K562 (cell line): Measurements from ENCODE around the gene LTN1. TPM values are rescaled to one million over a fixed set of nuclear protein-coding genes. Genes with fewer than 3 reads are reported as not detected.

Experiments used
- ATAC-seq: fragments of 200-7000 bp; cut with Tn5 transposase; 3 replicates; pipeline ENCODE4 v1.9.1; 2020; ENCODE audit warnings: moderate library complexity
- BruUV-seq: library from RNA; stranded (reverse); fragments of 400-500 nt; replicated peaks from 2 replicates; lab custom pipeline; 2021; lab: Mats Ljungman, UMichigan
- CTCF ChIA-PET: fragments of 300-600 bp; formaldehyde crosslinking; extraction: SDS; loops from one replicate; lab custom pipeline; 2021; ENCODE audit warnings: low intra/inter-chr PET ratio; lab: Yijun Ruan, JAX
- POLR2A ChIA-PET: fragments of 300-600, 350-650 bp; sonication (Branson Sonifier 250); formaldehyde crosslinking; extraction: SDS; loops from one replicate; lab custom pipeline; 2021; ENCODE audit warnings: antibody characterized with exemption, inconsistent platforms; lab: Yijun Ruan, JAX
- DNase-seq, 4 experiments: peaks; one replicate each; pipeline versions ENCODE4 v3.0.0 to v3.0.0-alpha.2; 2011 to 2018; ENCODE audit warnings: low spot score in 3 of 4, mixed read lengths in 3 of 4; ENCODE audit errors: extremely low read depth in 1 of 4
- FAIRE-seq: peaks from 2 replicates; lab custom pipeline; 2011; peaks lifted over from hg19 to GRCh38; lab: Jason Lieb, UNC
- H2AFZ ChIP-seq: 2 replicates; pipeline ENCODE4 v1.6.0; 2011; ENCODE audit warnings: low read depth, low read length, control low read depth, inconsistent platforms
- H3K27ac ChIP-seq: fragments of 200-600 bp; 3 replicates; pipeline ENCODE4 v1.8.0; 2011; ENCODE audit warnings: low read depth, mild to moderate bottlenecking, control low read depth, inconsistent platforms, low read length, moderate library complexity, mixed read lengths; ENCODE audit errors: extremely low read depth
- H3K27me3 ChIP-seq, 2 experiments: fragments of 300-600 bp in 1 of 2; 2 replicates in 1 of 2; 3 replicates in 1 of 2; pipeline versions ENCODE4 v1.6.0 to v1.8.0; 2011; ENCODE audit warnings: inconsistent platforms in 2 of 2, low read length in 2 of 2, mild to moderate bottlenecking in 1 of 2, mixed read lengths in 1 of 2, moderate library complexity in 1 of 2; ENCODE audit not compliant: control insufficient read depth in 2 of 2, insufficient read depth in 2 of 2
- H3K36me3 ChIP-seq: fragments of 300-600 bp; 3 replicates; pipeline ENCODE4 v1.8.0; 2011; ENCODE audit warnings: mild to moderate bottlenecking, low read length, inconsistent platforms; ENCODE audit not compliant: control insufficient read depth, insufficient read depth
- H3K4me1 ChIP-seq, 2 experiments: fragments of 200-600 bp in 1 of 2; replicated peaks in 1 of 2; 2 replicates in 1 of 2; 3 replicates in 1 of 2; pipeline versions ENCODE4 v1.5.1 to v1.8.0; 2011; ENCODE audit warnings: inconsistent platforms in 2 of 2, low read length in 2 of 2, mild to moderate bottlenecking in 1 of 2, mixed read lengths in 1 of 2, moderate library complexity in 1 of 2; ENCODE audit not compliant: control insufficient read depth in 2 of 2, insufficient read depth in 2 of 2
- H3K4me2 ChIP-seq: 2 replicates; pipeline ENCODE4 v1.6.1; 2011; ENCODE audit warnings: low read length, control low read depth, inconsistent platforms, mixed read lengths; ENCODE audit not compliant: insufficient read depth
- H3K4me3 ChIP-seq: fragments of 200-600 bp; sonication (generic), shearing (Covaris generic); 2 replicates; pipeline ENCODE4 v1.5.1; 2016; ENCODE audit warnings: control low read depth, inconsistent platforms
- H3K79me2 ChIP-seq: fragments of 200-600 bp; 3 replicates; pipeline ENCODE4 v1.8.0; 2011; ENCODE audit warnings: low read length, inconsistent platforms; ENCODE audit not compliant: control insufficient read depth, insufficient read depth
- H3K9ac ChIP-seq, 2 experiments: 2 replicates each; pipeline versions ENCODE4 v1.6.0 to v1.6.1; 2011; ENCODE audit warnings: low read depth in 2 of 2, low read length in 2 of 2, control low read depth in 1 of 2, inconsistent platforms in 1 of 2, mild to moderate bottlenecking in 1 of 2, mixed read lengths in 1 of 2; ENCODE audit not compliant: insufficient read depth in 1 of 2
- H3K9me1 ChIP-seq: one replicate; pipeline ENCODE4 v1.6.0; 2011; ENCODE audit warnings: inconsistent platforms, mild to moderate bottlenecking, low read length, moderate library complexity; ENCODE audit not compliant: control insufficient read depth, insufficient read depth
- H3K9me3 ChIP-seq: replicated peaks from 2 replicates; pipeline ENCODE4 v1.5.1; 2011; ENCODE audit warnings: low read depth, low read length, inconsistent platforms; ENCODE audit not compliant: control insufficient read depth, insufficient read depth
- H4K20me1 ChIP-seq: replicated peaks from 2 replicates; pipeline ENCODE4 v1.6.1; 2011; ENCODE audit warnings: low read length, inconsistent platforms, mixed read lengths; ENCODE audit not compliant: control insufficient read depth, insufficient read depth
- ARID2 ChIP-seq: fragments of 450-650 bp; IDR thresholded peaks from 2 replicates; pipeline ENCODE4 v1.6.1; 2017; ENCODE audit warnings: antibody characterized with exemption, mild to moderate bottlenecking
- BRF1 ChIP-seq: IDR thresholded peaks from 3 replicates; pipeline ENCODE4 v1.6.1; 2011; ENCODE audit warnings: borderline replicate concordance, mild to moderate bottlenecking; ENCODE audit not compliant: insufficient read length; ENCODE audit errors: extremely low read depth
- GABPA ChIP-seq: fragments of 200-800 bp; sonication (Bioruptor generic); conservative IDR thresholded peaks from 2 replicates; pipeline ENCODE4 v1.6.1; 2016; ENCODE audit warnings: low read depth, missing genetic modification characterization, missing compliant biosample characterization
- GTF2F1 ChIP-seq: IDR thresholded peaks from 2 replicates; pipeline ENCODE4 v1.6.1; 2011; ENCODE audit warnings: low read depth, low read length, improper control_type of control experiment
- KDM5B ChIP-seq: fragments of 200-600 bp; sonication (generic); IDR thresholded peaks from 2 replicates; pipeline ENCODE4 v1.6.1; 2012; ENCODE audit warnings: low read depth, mild to moderate bottlenecking, moderate library complexity, low read length, control low read depth, inconsistent platforms; ENCODE audit not compliant: insufficient replicate concordance
- MTA1 ChIP-seq: fragments of 450-650 bp; IDR thresholded peaks from 2 replicates; pipeline ENCODE4 v1.6.1; 2017; ENCODE audit warnings: borderline replicate concordance
- MTA2 ChIP-seq: fragments of 450-650 bp; IDR thresholded peaks from 2 replicates; pipeline ENCODE4 v1.6.1; 2016; ENCODE audit warnings: low read depth
- NCOA4 ChIP-seq: fragments of 450-650 bp; IDR thresholded peaks from 2 replicates; pipeline ENCODE4 v1.6.1; 2018; ENCODE audit warnings: mild to moderate bottlenecking; ENCODE audit not compliant: partially characterized antibody
- NEUROD1 ChIP-seq: fragments of 150-350 bp; IDR thresholded peaks from 2 replicates; pipeline ENCODE4 v1.6.1; 2014; ENCODE audit warnings: borderline replicate concordance, low read length, low read depth; ENCODE audit not compliant: partially characterized antibody
- NONO ChIP-seq, 2 experiments: fragments of 200-400 bp in 1 of 2; fragments of 450-650 bp in 1 of 2; formaldehyde crosslinking in 1 of 2; IDR thresholded peaks; 2 replicates each; pipeline ENCODE4 v1.6.1; 2017; ENCODE audit warnings: low read depth in 2 of 2, mild to moderate bottlenecking in 2 of 2, moderate library complexity in 2 of 2, low read length in 1 of 2
- PTTG1 ChIP-seq: fragments of 450-650 bp; IDR thresholded peaks from 2 replicates; pipeline ENCODE4 v1.6.1; 2016; ENCODE audit warnings: low read depth, mild to moderate bottlenecking, missing genetic modification characterization, missing compliant biosample characterization
- RHOXF2B ChIP-seq: fragments of 250-450 bp; sonication (Bioruptor Pico); conservative IDR thresholded peaks from 2 replicates; pipeline ENCODE4 v1.5.1; 2021
- SMARCA5 ChIP-seq: fragments of 450-650 bp; IDR thresholded peaks from 2 replicates; pipeline ENCODE4 v1.6.1; 2016
- TCF3 ChIP-seq: sonication (generic); formaldehyde crosslinking; IDR thresholded peaks from 2 replicates; pipeline ENCODE4 v1.4.0; 2020; ENCODE audit warnings: mild to moderate bottlenecking, missing genetic modification reagents
- ZNF79 ChIP-seq: fragments of 250-450 bp; sonication (Bioruptor Pico); IDR thresholded peaks from 2 replicates; pipeline ENCODE4 v1.4.0; 2020; ENCODE audit warnings: low read depth, mild to moderate bottlenecking, moderate library complexity
- WGBS: fragments of 100-300 bp; shearing (Covaris generic); methylation state at CpG from one replicate; pipeline ENCODE4 v1.1.6; 2016; ENCODE audit warnings: low coverage, mixed read lengths; ENCODE audit not compliant: insufficient coverage; ENCODE audit errors: missing lambda C conversion rate; 5-methylcytosine and 5-hydroxymethylcytosine counted together
- in situ Hi-C: fragments of 300-500 bp; cut with MboI; formaldehyde crosslinking; loops from 4 replicates; pipeline ENCODE4 v1.15.0; 2018; ENCODE audit warnings: inconsistent platforms, mixed read lengths
- intact Hi-C: fragments of 100-400 bp; cut with micrococcal nuclease; formaldehyde crosslinking; loops from 2 replicates; pipeline ENCODE4 v1.14.2; 2022
- polyA plus RNA-seq, 8 experiments: library from polyadenylated mRNA; depleted of rRNA in 4 of 8; stranded (reverse) in 5 of 8; unstranded in 3 of 8; fragments of >200 nt; fragmentation: Nextera tagmentation in 2 of 8; fragmentation: Illumina TruSeq in 1 of 8; extraction: Ambion mirVana in 2 of 8; extraction: Trizol in 1 of 8; gene quantifications; 2 replicates each; pipeline versions ENCODE4 v1.2.1 to v1.2.3, GENCODE V29; 2011 to 2014; ENCODE audit warnings: inconsistent platforms in 1 of 8, missing spikeins in 1 of 8
- total RNA-seq, 7 experiments: library from RNA; depleted of rRNA in 6 of 7; stranded (reverse); fragments of >200 nt in 6 of 7; fragmentation: Illumina TruSeq in 2 of 7; extraction: Trizol in 2 of 7; gene quantifications; 2 replicates each; pipeline versions ENCODE4 v1.2.1 to v1.2.3, GENCODE V29; 2011 to 2021; ENCODE audit warnings: low replicate concordance in 1 of 7
- TF ChIP-seq, protein P1 (sequence below): fragments of 450-650 bp; IDR thresholded peaks from 2 replicates; pipeline ENCODE4 v1.6.1; 2018; ENCODE audit warnings: mild to moderate bottlenecking, low read depth; ENCODE audit not compliant: partially characterized antibody
- TF ChIP-seq, protein P2 (sequence below): fragments of 250-450 bp; sonication (Bioruptor Pico); IDR thresholded peaks from 2 replicates; pipeline ENCODE4 v1.8.0; 2022; ENCODE audit warnings: moderate library complexity, mild to moderate bottlenecking, inconsistent platforms
- TF ChIP-seq, protein P3 (sequence below), 2 experiments: fragments of 450-650 bp; conservative IDR thresholded peaks; 2 replicates each; pipeline ENCODE4 v1.6.1; 2017; ENCODE audit warnings: mild to moderate bottlenecking in 2 of 2, moderate library complexity in 2 of 2

The LTN1 gene
- total and polyA plus RNA-seq, 9 of the 15 experiments (the other 6 are each of a cell fraction or from before 2014, with no cell fraction given), result 15.7 to 49.6 (median 28.7) TPM

DNA sequence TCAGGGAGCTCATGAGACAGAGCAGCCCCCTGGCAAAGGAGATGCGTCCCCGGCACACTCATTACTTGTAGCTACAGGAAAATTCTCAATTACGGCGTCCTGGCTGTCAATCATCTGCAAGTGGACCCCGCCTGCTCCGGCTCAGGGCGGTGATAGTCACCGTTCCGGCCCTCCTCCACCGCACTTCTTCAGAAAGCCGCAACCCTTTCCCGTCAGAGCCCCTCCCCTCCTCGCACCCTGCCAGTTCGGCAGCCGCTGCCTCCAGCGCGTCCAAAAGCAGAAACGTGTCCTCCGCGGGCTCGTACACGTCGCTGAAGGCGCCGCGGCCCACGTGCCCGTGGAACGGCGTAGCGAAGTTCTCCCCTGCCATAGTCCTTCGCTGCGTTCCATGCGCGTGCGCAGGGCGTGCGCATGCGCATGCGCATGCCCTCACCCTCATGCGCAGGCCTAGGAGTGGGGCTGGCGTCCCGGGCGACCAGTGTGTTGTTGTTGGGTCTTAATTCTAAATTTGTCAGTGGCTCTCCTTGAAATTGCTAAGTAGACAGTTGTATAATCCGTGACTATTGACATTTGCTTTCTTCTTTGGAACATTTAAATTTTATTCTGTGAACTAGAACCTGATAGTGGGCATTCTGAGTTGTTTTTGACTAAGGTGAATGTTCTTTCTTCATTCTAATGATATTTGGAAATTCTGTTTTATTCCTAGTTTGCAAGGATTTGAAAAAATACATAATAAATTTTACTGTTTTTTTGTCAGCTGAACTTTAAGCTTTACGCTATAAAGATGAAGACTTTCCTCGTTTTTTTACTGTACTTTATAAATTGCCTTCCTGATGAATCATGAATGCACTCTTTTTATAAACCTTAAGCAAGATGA is 107.5 kb downstream of the LTN1 start:
- CTCF ChIA-PET, result interaction anchor here (0.7 kb wide), 1 partner anchor 732 kb away, joined by 3 read pairs; no protein-coding TSS in a partner anchor
- TF ChIP-seq KDM5B (peak; percentile 95), GABPA (peak; percentile 29), SMARCA5 (no peak), BRF1 (no peak), NONO (IDR thresholded peaks at IDR 0.05; ENCODE audit: low read depth in 2 of 2, low read length in 1 of 2) (peak in 1 of 2 experiments; percentile 38; a peak in 1 of 4 replicates), TCF3 (CRISPR knock-in tag) (no peak), GTF2F1 (peak; percentile 28; the same call in 1 of the 2 replicates), NCOA4 (no peak), MTA2 (no peak), ZNF79 (CRISPR knock-in tag) (no peak; the same call in 1 of the 2 replicates), PTTG1 (tag) (no peak), MTA1 (no peak), NEUROD1 (peak; percentile 62), ARID2 (no peak), RHOXF2B (peak; percentile 44; the same call in 1 of the 2 replicates)
- TF ChIP-seq, protein P1, sequence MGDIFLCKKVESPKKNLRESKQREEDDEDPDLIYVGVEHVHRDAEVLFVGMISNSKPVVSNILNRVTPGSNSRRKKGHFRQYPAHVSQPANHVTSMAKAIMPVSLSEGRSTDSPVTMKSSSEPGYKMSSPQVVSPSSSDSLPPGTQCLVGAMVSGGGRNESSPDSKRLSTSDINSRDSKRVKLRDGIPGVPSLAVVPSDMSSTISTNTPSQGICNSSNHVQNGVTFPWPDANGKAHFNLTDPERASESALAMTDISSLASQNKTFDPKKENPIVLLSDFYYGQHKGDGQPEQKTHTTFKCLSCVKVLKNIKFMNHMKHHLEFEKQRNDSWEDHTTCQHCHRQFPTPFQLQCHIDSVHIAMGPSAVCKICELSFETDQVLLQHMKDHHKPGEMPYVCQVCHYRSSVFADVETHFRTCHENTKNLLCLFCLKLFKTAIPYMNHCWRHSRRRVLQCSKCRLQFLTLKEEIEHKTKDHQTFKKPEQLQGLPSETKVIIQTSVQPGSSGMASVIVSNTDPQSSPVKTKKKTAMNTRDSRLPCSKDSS, result no peak
- TF ChIP-seq, protein P2, sequence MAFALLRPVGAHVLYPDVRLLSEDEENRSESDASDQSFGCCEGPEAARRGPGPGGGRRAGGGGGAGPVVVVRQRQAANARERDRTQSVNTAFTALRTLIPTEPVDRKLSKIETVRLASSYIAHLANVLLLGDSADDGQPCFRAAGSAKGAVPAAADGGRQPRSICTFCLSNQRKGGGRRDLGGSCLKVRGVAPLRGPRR, result no peak
- TF ChIP-seq, protein P3, sequence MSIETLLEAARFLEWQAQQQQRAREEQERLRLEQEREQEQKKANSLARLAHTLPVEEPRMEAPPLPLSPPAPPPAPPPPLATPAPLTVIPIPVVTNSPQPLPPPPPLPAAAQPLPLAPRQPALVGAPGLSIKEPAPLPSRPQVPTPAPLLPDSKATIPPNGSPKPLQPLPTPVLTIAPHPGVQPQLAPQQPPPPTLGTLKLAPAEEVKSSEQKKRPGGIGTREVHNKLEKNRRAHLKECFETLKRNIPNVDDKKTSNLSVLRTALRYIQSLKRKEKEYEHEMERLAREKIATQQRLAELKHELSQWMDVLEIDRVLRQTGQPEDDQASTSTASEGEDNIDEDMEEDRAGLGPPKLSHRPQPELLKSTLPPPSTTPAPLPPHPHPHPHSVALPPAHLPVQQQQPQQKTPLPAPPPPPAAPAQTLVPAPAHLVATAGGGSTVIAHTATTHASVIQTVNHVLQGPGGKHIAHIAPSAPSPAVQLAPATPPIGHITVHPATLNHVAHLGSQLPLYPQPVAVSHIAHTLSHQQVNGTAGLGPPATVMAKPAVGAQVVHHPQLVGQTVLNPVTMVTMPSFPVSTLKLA (conservative IDR thresholded peaks at IDR 0.05), result peak; percentile 95 to 98

More for the DNA sequence above, 107.5 kb downstream of the LTN1 start:
- peak overlapping the region; percentile 87 for H3K4me2 ChIP-seq
- no peaks in the 10 kb centered on the region for H3K9me1 ChIP-seq
- TSS peak; percentile 89 for BruUV-seq
- peak overlapping the region; percentile 85 to 95 for H3K9ac ChIP-seq
- no peaks in the 10 kb centered on the region for H3K9me3 ChIP-seq
- H3K79me2 ChIP-seq, result peaks cover 15% of the 10 kb centered on the region
- FAIRE-seq (peak; percentile 83), ATAC-seq (peak; percentile 96), DNase-seq (peak; percentile 96 to 99 (median 98))
- intact Hi-C loops, result loop anchor here (1.0 kb wide), 1 partner anchor 188 kb away; the partner anchor contains the start of gene CCT8
- peaks cover 5 to 7% of the 10 kb centered on the region in 2 experiments; a peak in 3 of 5 replicates for H3K4me1 ChIP-seq
- H3K4me3 ChIP-seq, result peak overlapping the region; percentile 48
- H3K27me3 ChIP-seq, result peaks cover 0 to 4% of the 10 kb centered on the region in 2 experiments; a peak in 2 of 5 replicates
- peak overlapping the region; percentile 98 for H2AFZ ChIP-seq
- POLR2A ChIA-PET, result interaction anchor here (0.6 to 2.6 kb wide), 6 partner anchors 8 to 189 kb away, joined by 3 to 15 read pairs (median 4); partner anchors contain the start of gene CCT8
- H4K20me1 ChIP-seq, result no peaks in the 10 kb centered on the region
- peak overlapping the region; percentile 95 for H3K27ac ChIP-seq
- WGBS, result 2% methylated on average over 47 of the region's 47 CpGs
- H3K36me3 ChIP-seq, result peaks cover 20% of the 10 kb centered on the region; the same call in 2 of the 3 replicates
- in situ Hi-C loops, result no loop called here
